ENCODE measurements around the gene LPCAT1.

- TF ChIP-seq POLR2AphosphoS5 (IDR thresholded peaks at IDR 0.05) (peak in 1 of 3 donors; percentile 22), CTCF (IDR thresholded peaks at IDR 0.05) (no peak), POLR2A (IDR thresholded peaks at IDR 0.05) (no peak), EP300 (IDR thresholded peaks at IDR 0.05) (no peak)
Observed at GRCh38 chr5:1477341-1477740, 46.4 kb downstream of the LPCAT1 start.

All from stomach (tissue), 4 donors.